Measurements from ENCODE around the gene FBXO2. TPM values are rescaled to one million over a fixed set of nuclear protein-coding genes. Genes with fewer than 3 reads are reported as not detected.

FBXO2 gene
- total RNA-seq, 1 donor from 2014 or later, result 0.61 TPM

DNA sequence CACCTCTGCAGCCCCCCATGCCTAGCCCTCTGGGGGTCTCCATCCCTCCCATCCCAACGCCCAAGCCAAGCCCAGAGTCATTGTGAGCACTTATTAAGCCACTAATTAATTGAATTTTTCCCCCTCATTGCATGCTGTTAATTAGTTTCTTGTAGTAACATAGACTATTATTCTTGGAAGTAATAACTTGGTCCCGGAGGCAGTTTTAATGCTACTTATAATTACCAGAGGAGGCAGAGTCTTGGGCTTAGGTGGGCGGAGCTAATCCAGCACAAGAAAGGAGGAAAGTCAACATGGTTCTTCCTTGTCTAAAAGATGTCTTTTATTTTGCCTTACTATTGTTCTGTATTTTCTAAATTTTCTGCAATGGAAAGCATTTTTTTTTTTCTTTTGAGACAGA lies 27.7 kb downstream of the FBXO2 start:
- no peak overlapping the region for H3K27ac Mint-ChIP-seq (ENCODE audit: unreplicated experiment)
- TF ChIP-seq CTCF (conservative IDR thresholded peaks at IDR 0.05), result no peak
- H3K36me3 Mint-ChIP-seq (ENCODE audit: low read depth), result no peaks in the 10 kb centered on the region
- no peaks in the 10 kb centered on the region for H3K4me1 Mint-ChIP-seq
- no peak overlapping the region for H3K4me3 Mint-ChIP-seq
- DNase-seq (ENCODE audit: low read depth, low spot score), result no peak
- H3K27me3 Mint-ChIP-seq (ENCODE audit: low read depth), result peaks cover 34% of the 10 kb centered on the region
- no peaks in the 10 kb centered on the region for H3K9me3 Mint-ChIP-seq

DNA sequence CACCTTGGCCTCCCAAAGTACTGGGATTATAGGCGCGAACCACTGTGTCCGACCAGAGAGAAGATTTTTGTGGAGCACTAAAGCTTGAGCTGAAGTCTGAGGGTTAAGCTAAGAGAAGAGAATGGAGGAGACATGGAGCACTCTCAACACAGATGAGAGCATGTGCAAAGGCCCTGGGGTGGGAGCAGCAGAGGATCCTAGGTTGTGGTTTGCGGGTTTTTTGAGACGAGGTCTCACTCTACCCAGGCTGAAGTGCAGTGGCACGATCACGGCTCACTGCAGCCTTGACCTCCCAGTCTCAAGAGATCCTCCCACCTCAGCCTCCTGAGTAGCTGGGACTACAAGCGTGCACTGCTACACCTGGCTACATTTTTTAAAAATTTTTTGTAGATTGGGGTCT lies 30.5 kb downstream of the FBXO2 start:
- Mint-ChIP-seq H3K36me3 (ENCODE audit: low read depth) (no peaks in the 10 kb centered on the region), H3K9me3 (no peaks in the 10 kb centered on the region), H3K4me1 (no peaks in the 10 kb centered on the region), H3K27me3 (ENCODE audit: low read depth) (peaks cover 16% of the 10 kb centered on the region), H3K27ac (ENCODE audit: unreplicated experiment) (no peak overlapping the region), H3K4me3 (no peak overlapping the region)
- no peak for DNase-seq (ENCODE audit: low read depth, low spot score)
- TF ChIP-seq CTCF (conservative IDR thresholded peaks at IDR 0.05), result no peak

GRCh38 chr1:11622398-11622797 lies 31.8 kb downstream of the FBXO2 start:
- no peaks in the 10 kb centered on the region for H3K4me1 Mint-ChIP-seq
- H3K4me3 Mint-ChIP-seq, result no peak overlapping the region
- peaks cover 15% of the 10 kb centered on the region for H3K27me3 Mint-ChIP-seq (ENCODE audit: low read depth)
- no peak for DNase-seq (ENCODE audit: low read depth, low spot score)
- no peak overlapping the region for H3K27ac Mint-ChIP-seq (ENCODE audit: unreplicated experiment)
- no peaks in the 10 kb centered on the region for H3K36me3 Mint-ChIP-seq (ENCODE audit: low read depth)
- no peaks in the 10 kb centered on the region for H3K9me3 Mint-ChIP-seq
- no peak for TF ChIP-seq CTCF (conservative IDR thresholded peaks at IDR 0.05)

DNA sequence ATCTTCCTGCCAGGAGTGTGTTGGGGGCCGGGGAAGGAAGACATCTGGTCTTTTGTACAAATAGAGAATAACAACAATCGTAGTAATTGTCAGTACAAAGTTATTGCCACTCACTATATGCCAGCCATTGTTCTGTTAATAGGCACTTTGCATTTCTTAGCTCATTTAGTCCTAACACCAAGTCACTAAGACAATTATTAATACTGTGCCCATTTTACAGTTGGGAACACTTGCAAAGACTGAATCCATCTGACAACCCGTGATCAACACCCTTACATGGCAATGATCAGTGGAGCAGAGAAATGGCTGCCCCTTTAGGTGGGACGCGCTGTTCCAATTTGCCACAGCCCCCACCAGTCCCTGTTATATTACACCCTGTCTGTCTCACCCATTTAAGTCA lies 33.3 kb downstream of the FBXO2 start:
- no peak overlapping the region for H3K4me3 Mint-ChIP-seq
- no peak for TF ChIP-seq CTCF (conservative IDR thresholded peaks at IDR 0.05)
- H3K9me3 Mint-ChIP-seq, result no peaks in the 10 kb centered on the region
- peaks cover 10% of the 10 kb centered on the region for H3K27me3 Mint-ChIP-seq (ENCODE audit: low read depth)
- DNase-seq (ENCODE audit: low read depth, low spot score), result no peak
- no peaks in the 10 kb centered on the region for H3K4me1 Mint-ChIP-seq
- H3K36me3 Mint-ChIP-seq (ENCODE audit: low read depth), result no peaks in the 10 kb centered on the region
- no peak overlapping the region for H3K27ac Mint-ChIP-seq (ENCODE audit: unreplicated experiment)

GRCh38 chr1:11620405-11620804 lies 33.8 kb downstream of the FBXO2 start:
- no peak overlapping the region for H3K4me3 Mint-ChIP-seq
- no peaks in the 10 kb centered on the region for H3K36me3 Mint-ChIP-seq (ENCODE audit: low read depth)
- no peak for DNase-seq (ENCODE audit: low read depth, low spot score)
- TF ChIP-seq CTCF (conservative IDR thresholded peaks at IDR 0.05), result no peak
- no peaks in the 10 kb centered on the region for H3K4me1 Mint-ChIP-seq
- peaks cover 10% of the 10 kb centered on the region for H3K27me3 Mint-ChIP-seq (ENCODE audit: low read depth)
- no peaks in the 10 kb centered on the region for H3K9me3 Mint-ChIP-seq
- no peak overlapping the region for H3K27ac Mint-ChIP-seq (ENCODE audit: unreplicated experiment)

DNA sequence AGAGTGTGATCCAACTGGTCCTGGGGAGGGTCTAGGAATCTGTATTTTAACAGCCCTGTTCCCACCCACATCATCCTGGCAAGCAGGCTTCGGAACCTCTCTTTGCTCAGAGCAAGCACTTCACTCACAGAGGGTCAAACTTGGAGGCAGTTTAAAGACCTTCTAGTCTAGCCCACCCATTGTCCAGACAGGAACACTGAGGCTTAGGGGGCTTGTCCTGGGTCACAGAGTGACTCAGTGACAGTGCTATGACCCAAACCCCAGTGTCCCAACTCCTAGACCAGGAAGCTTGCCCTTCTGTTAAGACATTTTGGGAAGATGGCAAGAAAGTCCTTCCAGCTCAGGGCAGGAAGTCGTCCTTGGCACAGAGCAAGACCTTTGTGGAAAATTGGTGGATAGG lies 36.5 kb downstream of the FBXO2 start:
- peaks cover 18% of the 10 kb centered on the region for H3K27me3 Mint-ChIP-seq (ENCODE audit: low read depth)
- DNase-seq (ENCODE audit: low read depth, low spot score), result no peak
- H3K36me3 Mint-ChIP-seq (ENCODE audit: low read depth), result no peaks in the 10 kb centered on the region
- no peak overlapping the region for H3K4me3 Mint-ChIP-seq
- no peaks in the 10 kb centered on the region for H3K4me1 Mint-ChIP-seq
- no peak for TF ChIP-seq CTCF (conservative IDR thresholded peaks at IDR 0.05)
- no peaks in the 10 kb centered on the region for H3K9me3 Mint-ChIP-seq
- no peak overlapping the region for H3K27ac Mint-ChIP-seq (ENCODE audit: unreplicated experiment)

All from neural crest cell (in vitro differentiated cells).